Effector memory CD8-positive, alpha-beta T cell (primary cell): ENCODE measurements around the gene GGA1.
"Not testable (repeated sequence)": the region's sequence is repeated elsewhere in the genome, so short reads cannot be mapped to it uniquely, and the experiment has no call there.

Experiments
- ATAC-seq: fragments of 150-1000 bp; cut with Tn5 transposase; replicated peaks from 2 replicates; pipeline ENCODE4 v1.10.0; 2021; ENCODE audit warnings: mild to moderate bottlenecking, moderate library complexity
- DNase-seq, 3 experiments: peaks; one replicate each; pipeline ENCODE4 v3.0.0; 2021
- H3K27ac Mint-ChIP-seq, 2 donors: one replicate each; pipeline ENCODE4 v1.8.0; 2022; ENCODE audit warnings: mild to moderate bottlenecking in 2 of 2, mixed read lengths in 2 of 2, moderate library complexity in 2 of 2
- H3K27me3 Mint-ChIP-seq, 2 donors: one replicate each; pipeline ENCODE4 v1.8.0; 2022; ENCODE audit warnings: mixed read lengths in 2 of 2
- H3K36me3 Mint-ChIP-seq: one replicate; pipeline ENCODE4 v1.8.0; 2022; ENCODE audit warnings: mild to moderate bottlenecking, moderate library complexity, mixed read lengths; ENCODE audit not compliant: insufficient read depth
- H3K4me1 Mint-ChIP-seq, 2 donors: one replicate each; pipeline ENCODE4 v1.8.0; 2022; ENCODE audit warnings: low read depth in 2 of 2, mixed read lengths in 2 of 2
- H3K4me3 Mint-ChIP-seq, 2 donors: one replicate each; pipeline ENCODE4 v1.8.0; 2022; ENCODE audit warnings: mild to moderate bottlenecking in 2 of 2, mixed read lengths in 2 of 2, moderate library complexity in 2 of 2
- H3K9me3 Mint-ChIP-seq, 2 donors: one replicate each; pipeline ENCODE4 v1.8.0; 2022; ENCODE audit warnings: mixed read lengths in 2 of 2

Gene GGA1

GRCh38 chr22:37640591-37641560, 32.2 kb downstream of the GGA1 start:
- no peaks in the 10 kb centered on the region for H3K27me3 Mint-ChIP-seq
- peak overlapping the region; percentile 91 to 96 for H3K27ac Mint-ChIP-seq
- peak overlapping the region; percentile 94 to 99 for H3K4me3 Mint-ChIP-seq
- no peaks in the 10 kb centered on the region for H3K9me3 Mint-ChIP-seq
- peak; percentile 17 for ATAC-seq
- H3K36me3 Mint-ChIP-seq: peaks cover 46% of the 10 kb centered on the region
- DNase-seq: no peak
- peaks cover 53 to 54% of the 10 kb centered on the region in 2 donors for H3K4me1 Mint-ChIP-seq

- peaks cover 48% of the 10 kb centered on the region in 2 donors for H3K4me1 Mint-ChIP-seq
- peaks cover 53% of the 10 kb centered on the region for H3K36me3 Mint-ChIP-seq
- H3K4me3 Mint-ChIP-seq: peak overlapping the region; percentile 94 to 99
- no peaks in the 10 kb centered on the region for H3K27me3 Mint-ChIP-seq
- H3K27ac Mint-ChIP-seq: peak overlapping the region in 1 of 2 donors; percentile 96
- ATAC-seq: no peak
- DNase-seq: no peak
- no peaks in the 10 kb centered on the region for H3K9me3 Mint-ChIP-seq
Observed at GRCh38 chr22:37641561-37641949, 32.9 kb downstream of the GGA1 start.

GRCh38 chr22:37643225-37643847, 34.7 kb downstream of the GGA1 start:
- Mint-ChIP-seq H3K4me3 (peak overlapping the region; percentile 65 to 94), H3K27ac (peak overlapping the region; percentile 44 to 93), H3K4me1 (peaks cover 32 to 37% of the 10 kb centered on the region in 2 donors), H3K9me3 (no peaks in the 10 kb centered on the region), H3K36me3 (peaks cover 67% of the 10 kb centered on the region), H3K27me3 (no peaks in the 10 kb centered on the region)
- peak; percentile 61 for ATAC-seq
- peak; percentile 86 to 89 (median 89) for DNase-seq

DNA sequence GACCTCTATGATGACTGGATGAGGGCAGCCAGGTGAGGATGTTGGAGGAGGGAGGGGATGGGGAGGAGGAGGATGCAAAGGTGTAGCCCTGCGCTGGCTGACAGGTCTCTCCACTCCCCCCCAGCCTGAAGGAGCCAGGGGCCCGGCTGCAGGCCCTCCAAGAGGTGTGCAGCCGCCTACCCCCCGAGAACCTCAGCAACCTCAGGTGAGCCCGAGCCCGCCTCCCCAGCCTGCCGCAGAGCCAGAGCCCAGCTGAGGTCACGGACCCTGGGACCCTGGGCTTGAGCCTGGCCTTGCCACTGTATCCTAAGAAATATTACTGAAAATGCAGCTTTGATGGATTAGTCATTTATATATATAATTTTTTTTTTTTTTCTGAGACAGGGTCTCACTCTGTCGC, 38.7 kb downstream of the GGA1 start:
- ATAC-seq: no peak
- Mint-ChIP-seq H3K27ac (no peak overlapping the region), H3K4me1 (peaks cover 18 to 25% of the 10 kb centered on the region in 2 donors), H3K9me3 (no peaks in the 10 kb centered on the region), H3K36me3 (peaks cover 95% of the 10 kb centered on the region), H3K4me3 (no peak overlapping the region), H3K27me3 (no peaks in the 10 kb centered on the region)
- DNase-seq: no peak

DNA sequence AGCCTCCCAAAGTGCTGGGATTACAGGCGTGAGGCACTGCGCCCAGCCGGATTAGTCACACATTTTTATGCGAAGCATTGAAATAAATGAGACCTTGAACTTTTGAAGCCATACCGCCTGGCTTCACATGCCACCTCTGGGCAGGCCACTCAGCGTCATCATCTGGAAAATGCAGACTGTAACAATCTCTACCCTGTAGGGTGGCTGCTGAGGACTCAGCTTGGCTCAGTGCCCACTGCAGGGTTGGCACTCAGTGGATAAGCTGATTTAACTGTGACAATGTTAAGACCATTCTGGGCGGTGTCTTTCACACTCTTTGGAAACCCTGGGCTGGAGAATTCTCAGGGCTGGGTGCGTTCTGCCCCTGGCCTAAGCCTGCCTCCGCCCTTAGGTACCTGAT, 39.3 kb downstream of the GGA1 start:
- H3K27ac Mint-ChIP-seq: peak overlapping the region in 1 of 2 donors; percentile 23
- H3K36me3 Mint-ChIP-seq: peaks cover 95% of the 10 kb centered on the region
- H3K27me3 Mint-ChIP-seq: no peaks in the 10 kb centered on the region

DNA sequence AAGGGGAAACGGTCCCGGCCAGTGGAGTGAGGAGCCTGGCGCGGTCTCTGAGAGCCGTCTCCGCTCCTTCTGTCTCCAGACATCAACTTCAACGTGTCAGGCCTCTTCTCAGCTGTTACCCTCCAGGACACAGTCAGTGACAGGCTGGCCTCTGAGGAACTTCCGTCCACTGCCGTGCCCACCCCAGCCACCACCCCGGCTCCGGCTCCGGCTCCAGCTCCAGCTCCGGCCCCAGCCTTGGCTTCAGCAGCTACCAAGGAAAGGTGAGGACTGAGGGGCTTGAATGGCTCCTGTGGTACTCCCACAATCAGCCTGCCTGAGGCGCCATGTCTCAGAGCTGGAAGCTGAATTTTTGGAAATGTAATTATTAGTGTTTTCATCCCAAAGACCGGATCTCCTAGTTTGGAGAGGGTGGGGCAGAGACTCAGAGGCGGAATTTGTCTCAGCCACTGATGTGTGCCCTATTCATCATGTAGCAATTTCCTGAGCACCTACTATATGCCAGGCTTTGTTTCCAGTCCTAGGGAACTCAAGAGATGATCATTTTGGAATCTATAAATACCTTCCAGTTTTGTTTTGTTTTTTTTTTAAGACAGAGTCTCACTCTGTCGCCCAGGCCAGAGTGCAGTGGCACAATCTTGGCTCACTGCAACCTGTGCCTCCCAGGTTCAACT, 42.0 kb downstream of the GGA1 start:
- ATAC-seq: no peak
- H3K4me1 Mint-ChIP-seq: peaks cover 0 to 6% of the 10 kb centered on the region in 2 donors
- no peaks in the 10 kb centered on the region for H3K27me3 Mint-ChIP-seq
- no peak overlapping the region for H3K27ac Mint-ChIP-seq
- no peak overlapping the region for H3K4me3 Mint-ChIP-seq
- no peaks in the 10 kb centered on the region for H3K9me3 Mint-ChIP-seq
- H3K36me3 Mint-ChIP-seq: peaks cover 88% of the 10 kb centered on the region
- DNase-seq: no peak

More for the DNA sequence above, 39.3 kb downstream of the GGA1 start:
- DNase-seq (no peak), ATAC-seq (no peak)
- Mint-ChIP-seq H3K9me3 (no peaks in the 10 kb centered on the region), H3K4me3 (no peak overlapping the region), H3K4me1 (peaks cover 14 to 19% of the 10 kb centered on the region in 2 donors)

DNA sequence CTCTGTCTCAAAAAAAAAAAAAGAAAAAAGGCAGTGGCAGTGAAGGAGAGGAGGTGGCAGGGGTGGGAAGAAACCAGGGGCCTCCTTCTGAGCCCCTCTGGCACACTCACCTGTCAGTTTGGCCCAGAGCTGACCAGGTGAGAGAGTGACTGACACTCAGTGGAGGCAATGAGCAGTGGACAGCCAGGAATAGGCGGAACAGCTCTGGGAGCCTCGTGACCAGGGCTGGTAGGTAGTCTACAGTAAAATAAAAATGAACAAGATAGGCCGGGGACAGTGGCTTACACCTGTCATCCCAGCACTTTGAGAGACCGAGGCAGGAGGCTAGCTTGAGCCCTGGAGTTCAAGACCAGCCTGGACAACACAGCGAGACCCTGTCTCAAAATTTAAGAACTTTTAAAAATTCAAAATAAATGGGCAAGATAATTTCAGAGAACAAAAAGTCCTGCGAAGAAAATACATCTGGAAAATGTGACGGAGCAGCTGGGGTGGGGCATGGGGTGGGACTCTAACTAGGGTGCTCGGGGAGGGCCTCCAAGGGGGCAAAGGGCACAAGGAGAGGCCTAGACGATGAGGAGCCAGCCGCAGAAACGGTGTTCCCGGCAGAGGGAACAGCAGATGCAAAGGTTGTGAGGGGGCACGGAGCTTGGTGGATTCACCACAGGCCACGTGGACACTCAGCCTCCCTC, 46.1 kb downstream of the GGA1 start:
- peaks cover 79% of the 10 kb centered on the region for H3K36me3 Mint-ChIP-seq
- H3K4me1 Mint-ChIP-seq: peaks cover 14 to 18% of the 10 kb centered on the region in 2 donors
- DNase-seq (no peak), ATAC-seq (no peak)
- no peak overlapping the region for H3K4me3 Mint-ChIP-seq
- H3K27me3 Mint-ChIP-seq: no peaks in the 10 kb centered on the region
- peak overlapping the region; percentile 52 to 83 for H3K27ac Mint-ChIP-seq
- no peaks in the 10 kb centered on the region for H3K9me3 Mint-ChIP-seq

DNA sequence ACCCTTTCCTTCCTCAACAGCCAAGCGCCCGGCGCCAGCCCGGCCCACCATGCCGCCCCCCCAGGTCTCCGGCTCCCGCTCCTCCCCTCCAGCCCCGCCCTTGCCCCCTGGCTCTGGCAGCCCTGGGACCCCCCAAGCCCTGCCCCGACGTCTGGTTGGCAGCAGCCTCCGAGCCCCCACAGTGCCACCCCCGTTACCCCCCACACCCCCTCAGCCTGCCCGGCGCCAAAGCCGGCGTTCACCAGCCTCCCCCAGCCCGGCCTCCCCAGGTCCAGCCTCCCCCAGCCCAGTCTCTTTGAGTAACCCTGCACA, 46.6 kb downstream of the GGA1 start:
- ATAC-seq (no peak), DNase-seq (no peak)
- peaks cover 75% of the 10 kb centered on the region for H3K36me3 Mint-ChIP-seq
- H3K4me1 Mint-ChIP-seq: peaks cover 19 to 23% of the 10 kb centered on the region in 2 donors
- H3K4me3 Mint-ChIP-seq: no peak overlapping the region
- no peaks in the 10 kb centered on the region for H3K27me3 Mint-ChIP-seq
- H3K27ac Mint-ChIP-seq: no peak overlapping the region
- no peaks in the 10 kb centered on the region for H3K9me3 Mint-ChIP-seq

- not testable (repeated sequence) for H3K9me3 Mint-ChIP-seq, DNase-seq, ATAC-seq, H3K4me3 Mint-ChIP-seq, H3K27me3 Mint-ChIP-seq
- peaks cover 32 to 37% of the 10 kb centered on the region in 2 donors for H3K4me1 Mint-ChIP-seq
- H3K36me3 Mint-ChIP-seq: peaks cover 61% of the 10 kb centered on the region
- peak overlapping the region; percentile 35 to 88 for H3K27ac Mint-ChIP-seq
Observed at GRCh38 chr22:37656583-37656982, 47.9 kb downstream of the GGA1 start.

DNA sequence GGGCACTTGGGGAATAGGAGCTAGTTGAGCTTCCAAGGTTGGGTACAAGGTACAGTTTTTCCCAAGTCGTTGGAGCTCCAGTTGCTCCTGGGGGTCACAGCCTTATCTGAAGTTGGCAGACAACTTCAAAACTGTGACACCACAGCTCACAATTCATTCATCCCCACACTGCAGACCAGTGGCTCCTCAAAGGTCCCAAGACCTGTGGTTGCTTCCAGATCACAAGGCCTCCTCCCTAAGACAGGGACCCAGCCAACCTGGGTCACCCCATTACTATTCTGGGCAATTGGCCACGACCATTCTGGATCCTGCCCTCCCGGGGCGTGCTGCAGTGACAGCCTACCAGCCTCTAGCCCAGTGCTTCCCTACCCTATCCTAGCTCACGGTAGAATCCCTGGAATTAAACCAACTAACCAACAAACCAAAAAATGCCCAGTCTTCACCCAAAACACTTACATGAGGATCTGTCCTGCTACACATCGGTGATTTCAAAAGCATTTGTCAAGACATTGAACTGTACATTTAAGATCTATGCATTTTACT, 49.0 kb downstream of the GGA1 start:
- Mint-ChIP-seq H3K4me3 (peak overlapping the region; percentile 79 to 90), H3K4me1 (peaks cover 37 to 38% of the 10 kb centered on the region in 2 donors), H3K27ac (peak overlapping the region; percentile 91 to 94), H3K9me3 (no peaks in the 10 kb centered on the region), H3K27me3 (no peaks in the 10 kb centered on the region), H3K36me3 (peaks cover 53% of the 10 kb centered on the region)
- DNase-seq (no peak), ATAC-seq (no peak)

- peaks cover 37 to 38% of the 10 kb centered on the region in 2 donors for H3K4me1 Mint-ChIP-seq
- H3K27me3 Mint-ChIP-seq: no peaks in the 10 kb centered on the region
- DNase-seq: peak; percentile 96 to 97 (median 97)
- peaks cover 46% of the 10 kb centered on the region for H3K36me3 Mint-ChIP-seq
- ATAC-seq: peak; percentile 93
- H3K27ac Mint-ChIP-seq: peak within 1 kb of the TSS; percentile 91 to 94
- peak within 1 kb of the TSS; percentile 79 to 90 for H3K4me3 Mint-ChIP-seq
- H3K9me3 Mint-ChIP-seq: no peaks in the 10 kb centered on the region
Observed at GRCh38 chr22:37658133-37659065, 49.8 kb downstream of the GGA1 start, which contains the start of gene PDXP. Gene PDXP (plus strand): TSS chr22:37658723. CDS start chr22:37658783, 60 bp downstream.
